ENCODE results near the gene ZMYND19. TPM values are rescaled to one million over a fixed set of nuclear protein-coding genes. Genes with fewer than 3 reads are reported as not detected.
A peak's percentile ranks its signal among the peaks of the same experiment; 100 is the strongest.
"Not testable (repeated sequence)": the region's sequence is repeated elsewhere in the genome, so short reads cannot be mapped to it uniquely, and the experiment has no call there.

Gene ZMYND19
- total RNA-seq, 1 experiment from 2014 or later = 64.5 TPM

DNA sequence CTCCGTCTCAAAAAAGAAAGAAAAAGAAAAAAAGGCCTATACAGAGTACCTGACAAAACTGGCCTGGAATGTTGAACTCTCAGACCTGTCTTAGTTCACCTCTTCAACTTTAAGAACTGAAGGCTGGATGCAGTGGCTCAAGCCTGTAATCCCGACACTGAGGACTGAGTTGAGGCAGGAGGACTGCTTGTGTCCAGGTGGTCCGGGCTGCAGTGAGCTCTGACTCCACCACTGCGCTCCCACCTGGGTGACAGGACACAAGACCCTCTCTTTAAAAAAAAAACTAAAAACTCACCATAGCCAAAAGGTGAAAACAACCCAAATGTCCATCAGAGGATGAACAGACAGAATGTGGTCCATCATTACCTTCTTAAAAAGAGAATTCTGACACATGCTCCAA lies 32.2 kb downstream of the ZMYND19 start:
- no peak for DNase-seq (ENCODE audit: low read depth)

DNA sequence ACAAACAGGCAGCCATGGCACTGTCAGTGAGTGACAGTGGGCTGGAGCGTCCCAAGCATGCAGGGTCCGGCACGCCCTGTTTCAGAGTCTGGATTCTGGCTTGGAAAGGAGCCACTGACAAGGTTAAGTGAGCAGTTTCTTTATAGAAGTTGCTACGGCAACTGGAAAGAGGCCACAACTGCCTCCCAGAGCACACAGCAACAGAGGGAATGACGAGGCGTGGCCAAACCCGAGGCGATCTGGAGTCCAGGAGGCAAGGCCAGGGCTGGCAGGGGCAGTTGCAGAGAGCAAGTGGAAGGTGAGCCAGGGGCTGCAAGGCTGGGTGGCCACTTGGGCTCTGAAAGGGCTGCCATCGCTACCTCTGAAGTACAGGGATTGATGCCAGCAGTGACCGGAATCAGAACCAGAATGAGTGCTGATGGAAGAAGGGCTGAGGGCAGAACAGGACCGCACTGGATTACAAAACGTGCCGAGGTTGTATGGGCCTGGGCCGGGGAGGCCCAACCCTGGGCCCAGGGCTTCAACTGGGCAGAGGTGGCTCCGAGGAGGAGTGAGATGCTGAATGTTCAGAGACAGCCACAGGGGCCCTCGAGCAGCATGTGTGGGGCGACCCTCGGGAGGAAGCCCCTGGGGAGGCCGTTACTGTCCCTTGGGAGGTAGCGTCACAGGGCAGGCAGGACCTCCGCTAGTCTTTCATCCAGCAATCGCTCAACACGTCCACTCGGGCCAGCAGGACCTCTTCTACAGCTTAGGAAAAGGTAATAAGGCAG lies 34.1 kb downstream of the ZMYND19 start:
- no peak for DNase-seq (ENCODE audit: low read depth)

DNA sequence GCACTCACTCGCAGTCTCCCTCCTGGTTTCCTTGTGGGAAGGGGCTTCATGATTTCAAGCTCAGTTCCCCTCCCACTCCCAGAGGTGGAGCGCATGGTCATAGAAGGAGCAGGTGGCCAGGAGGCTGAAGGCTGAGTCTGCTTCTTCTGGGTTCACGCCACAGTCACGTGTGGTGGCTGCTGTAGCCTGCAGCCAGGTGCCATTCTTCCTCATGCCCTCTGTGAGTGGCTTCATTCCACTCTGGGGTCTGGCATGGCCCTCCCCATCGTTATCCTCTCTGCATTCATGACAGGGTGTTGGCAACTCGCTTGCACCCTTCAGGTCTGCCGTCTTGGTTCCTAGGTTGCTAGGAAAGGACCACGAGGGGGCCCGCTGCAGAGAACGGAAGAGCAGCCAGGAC lies 35.1 kb downstream of the ZMYND19 start:
- no peak for DNase-seq (ENCODE audit: low read depth)

DNA sequence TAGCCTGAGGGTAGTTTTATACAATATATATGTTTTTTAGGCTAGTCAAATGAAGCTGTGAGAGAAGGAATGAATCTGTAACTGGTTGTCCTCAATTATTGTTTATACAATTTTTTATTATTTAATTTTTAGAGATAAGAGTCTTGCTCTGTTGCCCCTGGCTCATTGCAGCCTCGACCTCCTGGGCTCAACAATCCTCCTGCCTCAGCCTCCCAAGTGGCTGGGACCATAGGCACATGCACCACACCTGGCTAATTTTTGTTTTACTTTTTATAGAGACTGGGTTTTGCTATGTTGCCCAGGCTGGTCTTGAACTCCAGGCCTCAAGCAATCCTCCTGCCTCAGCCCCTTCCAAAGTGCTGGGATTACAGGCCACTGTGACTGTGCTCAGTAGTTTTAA lies 36.0 kb downstream of the ZMYND19 start:
- DNase-seq (ENCODE audit: low read depth) = no peak

DNA sequence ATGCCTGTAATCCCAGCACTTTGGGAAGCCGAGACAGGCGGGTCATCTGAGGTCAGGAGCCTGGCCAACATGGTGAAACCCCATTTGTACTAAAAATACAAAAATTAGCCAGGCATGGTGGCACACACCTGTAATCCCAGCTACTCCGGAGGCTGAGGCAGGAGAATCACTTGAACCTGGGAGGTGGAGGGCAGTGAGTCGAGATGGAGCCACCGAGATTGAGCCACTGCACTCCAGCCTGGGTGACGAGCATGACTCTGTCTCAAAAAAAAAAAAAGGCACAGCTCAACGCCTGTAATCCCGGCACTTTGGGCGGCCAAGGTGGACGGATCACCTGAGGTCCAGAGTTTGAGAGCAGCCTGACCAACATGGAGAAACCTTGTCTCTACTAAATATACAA lies 36.7 kb downstream of the ZMYND19 start:
- DNase-seq (ENCODE audit: low read depth) = not testable (repeated sequence)

DNA sequence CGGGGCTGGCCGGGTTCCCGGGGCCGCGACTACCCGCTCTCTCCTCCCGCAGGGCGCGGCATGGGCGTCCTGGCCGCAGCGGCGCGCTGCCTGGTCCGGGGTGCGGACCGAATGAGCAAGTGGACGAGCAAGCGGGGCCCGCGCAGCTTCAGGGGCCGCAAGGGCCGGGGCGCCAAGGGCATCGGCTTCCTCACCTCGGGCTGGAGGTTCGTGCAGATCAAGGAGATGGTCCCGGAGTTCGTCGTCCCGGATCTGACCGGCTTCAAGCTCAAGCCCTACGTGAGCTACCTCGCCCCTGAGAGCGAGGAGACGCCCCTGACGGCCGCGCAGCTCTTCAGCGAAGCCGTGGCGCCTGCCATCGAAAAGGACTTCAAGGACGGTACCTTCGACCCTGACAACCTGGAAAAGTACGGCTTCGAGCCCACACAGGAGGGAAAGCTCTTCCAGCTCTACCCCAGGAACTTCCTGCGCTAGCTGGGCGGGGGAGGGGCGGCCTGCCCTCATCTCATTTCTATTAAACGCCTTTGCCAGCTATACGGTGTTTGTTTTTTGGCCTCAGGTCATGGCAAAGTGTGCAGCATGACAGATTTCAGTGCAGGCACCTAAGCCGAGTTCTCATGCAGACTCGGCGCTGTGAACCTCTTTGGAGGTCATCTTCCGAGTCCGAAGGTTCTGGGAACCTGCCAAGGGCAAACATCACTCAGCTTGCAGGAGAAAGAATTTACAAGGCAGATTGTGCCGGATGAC lies 38.1 kb downstream of the ZMYND19 start:
- DNase-seq (ENCODE audit: low read depth) = no peak

DNA sequence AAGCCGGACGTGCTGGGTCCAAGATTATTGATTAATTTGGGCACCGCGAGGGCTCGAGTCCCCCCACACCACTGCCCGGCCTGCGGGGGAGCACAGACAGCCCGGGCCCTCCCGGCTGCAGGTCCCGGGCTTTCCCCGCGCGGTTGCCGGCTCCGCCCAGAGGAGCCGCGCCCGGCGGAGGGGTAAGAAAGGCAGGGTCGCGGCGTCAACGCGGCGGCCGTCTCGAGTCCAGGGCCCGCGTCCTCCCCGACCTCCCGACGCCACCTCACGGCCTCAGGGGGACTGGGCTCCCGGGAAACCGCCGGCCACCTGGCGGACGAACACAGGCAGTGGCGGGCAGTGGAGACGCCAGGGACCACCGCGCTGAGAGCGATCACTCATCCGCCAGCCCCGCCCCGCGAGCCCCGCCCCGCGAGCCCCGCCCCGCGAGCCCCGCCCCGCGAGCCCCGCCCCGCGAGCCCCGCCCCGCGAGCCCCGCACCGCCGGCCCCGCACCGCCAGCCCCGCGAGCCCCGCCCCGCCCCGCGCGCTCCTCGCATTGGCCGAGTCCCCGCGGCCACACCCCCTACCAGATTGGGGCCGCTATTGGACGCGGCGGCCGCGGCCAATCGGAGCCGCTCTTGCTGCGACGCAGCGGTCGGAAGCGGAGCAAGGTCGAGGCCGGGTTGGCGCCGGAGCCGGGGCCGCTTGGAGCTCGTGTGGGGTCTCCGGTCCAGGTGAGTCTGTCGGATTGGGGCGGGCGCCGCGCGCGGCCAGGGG lies 38.9 kb downstream of the ZMYND19 start, which contains the start of gene MRPL41:
TSS of gene MRPL41 (plus strand) at position 616 of the 758 bp plus-strand sequence. CDS start 203 bp downstream, outside the sequence.
- DNase-seq (ENCODE audit: low read depth) = peak; percentile 97

DNA sequence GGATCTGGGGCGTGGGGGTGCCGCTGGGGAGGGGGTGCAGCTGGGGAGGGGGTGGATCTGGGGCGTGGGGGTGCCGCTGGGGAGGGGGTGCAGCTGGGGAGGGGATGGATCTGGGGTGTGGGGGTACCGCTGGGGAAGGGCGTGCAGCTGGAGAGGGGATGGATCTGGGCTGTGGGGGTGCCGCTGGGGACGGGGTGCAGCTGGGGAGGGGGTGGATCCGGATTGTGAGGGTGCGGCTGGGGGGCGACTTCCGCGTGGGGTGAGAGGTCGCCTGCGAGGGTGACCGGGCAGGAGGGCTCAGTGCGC lies 39.4 kb downstream of the ZMYND19 start:
- not testable (repeated sequence) for DNase-seq (ENCODE audit: low read depth)

DNA sequence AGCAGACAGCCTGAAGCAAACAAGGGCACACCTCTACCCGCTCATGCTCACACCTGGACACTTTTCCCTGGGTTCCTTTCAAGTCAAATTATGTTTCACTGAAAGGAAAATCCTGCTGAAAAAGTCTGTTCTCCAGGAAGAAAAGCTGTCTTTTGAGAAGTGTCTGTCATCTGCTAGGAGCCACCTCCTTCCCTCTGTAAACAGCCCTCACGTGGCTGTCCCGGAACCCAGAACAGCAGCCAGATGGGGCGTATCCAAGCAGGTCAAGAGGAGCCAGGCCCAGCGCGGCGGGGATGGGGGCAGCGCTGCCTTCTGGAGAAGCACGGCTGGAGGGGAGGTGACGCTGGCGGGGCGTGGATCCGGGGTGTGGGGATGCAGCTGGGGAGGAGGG lies 40.1 kb downstream of the ZMYND19 start, which contains the start of gene PNPLA7:
TSS of gene PNPLA7 (minus strand) at position 172 of the 391 bp plus-strand sequence. CDS start 205 bp downstream, outside the sequence.
- peak; percentile 81 for DNase-seq (ENCODE audit: low read depth)

DNA sequence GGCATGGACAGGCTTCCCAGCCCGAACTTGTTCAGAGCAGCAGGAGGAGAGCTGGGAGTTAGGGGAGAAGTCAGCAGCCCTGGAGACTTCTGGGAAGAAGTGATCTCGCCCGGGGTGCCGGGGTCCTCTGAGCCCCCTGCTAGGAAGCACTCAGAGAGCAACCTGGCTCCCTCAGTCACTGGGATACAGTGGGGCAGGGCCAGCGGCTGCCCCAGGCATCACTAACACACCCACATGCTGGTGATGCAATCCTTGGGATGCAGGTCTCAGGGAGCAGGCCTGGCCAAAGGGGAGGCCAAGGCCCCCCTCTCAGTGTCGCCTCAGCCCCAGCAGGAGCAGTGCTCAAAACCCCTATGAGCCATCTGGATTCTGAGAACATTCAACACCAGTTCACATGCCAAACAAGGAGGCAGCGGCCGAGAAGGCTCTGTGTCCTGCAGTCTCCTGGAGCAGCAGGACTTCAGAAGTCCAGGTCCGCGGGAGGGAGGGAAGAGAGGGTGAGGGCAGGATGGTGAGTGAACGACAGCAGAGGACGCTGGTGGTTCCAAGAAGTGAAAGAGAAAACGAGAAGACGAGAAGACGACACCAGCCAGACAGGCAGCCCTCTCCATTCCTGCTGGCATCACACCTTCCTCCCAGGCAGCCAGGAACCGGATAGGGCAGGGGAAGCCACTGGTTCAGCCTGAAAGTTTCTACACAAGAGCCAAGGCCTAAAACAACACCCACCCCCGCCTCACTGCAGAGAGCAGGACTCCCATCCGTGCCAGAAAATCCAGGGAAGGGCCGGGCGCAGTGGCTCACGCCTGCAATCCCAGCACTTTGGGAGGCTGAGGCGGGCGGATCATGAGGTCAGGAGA lies 42.4 kb downstream of the ZMYND19 start:
- no peak for DNase-seq (ENCODE audit: low read depth)

DNA sequence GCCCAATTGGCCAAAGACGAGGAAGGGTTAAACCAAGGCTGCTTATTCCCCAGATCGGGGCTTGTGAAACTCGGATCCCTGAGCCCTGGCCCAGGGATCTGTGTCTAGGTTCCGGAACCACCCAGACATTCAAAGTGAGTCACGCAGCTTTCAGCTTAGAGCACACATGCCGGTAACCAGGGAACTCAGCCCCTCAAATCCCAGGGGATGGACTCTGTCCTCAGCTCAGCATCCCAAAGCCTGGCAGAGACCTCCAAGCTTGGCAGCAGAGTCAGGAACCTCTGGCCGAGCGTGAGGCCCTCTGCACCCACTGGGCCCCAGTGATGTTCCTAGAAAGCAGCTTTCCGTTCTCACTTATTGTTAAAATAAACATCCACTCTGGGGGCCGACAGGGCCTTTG lies 45.2 kb downstream of the ZMYND19 start:
- DNase-seq (ENCODE audit: low read depth) = peak; percentile 70

DNA sequence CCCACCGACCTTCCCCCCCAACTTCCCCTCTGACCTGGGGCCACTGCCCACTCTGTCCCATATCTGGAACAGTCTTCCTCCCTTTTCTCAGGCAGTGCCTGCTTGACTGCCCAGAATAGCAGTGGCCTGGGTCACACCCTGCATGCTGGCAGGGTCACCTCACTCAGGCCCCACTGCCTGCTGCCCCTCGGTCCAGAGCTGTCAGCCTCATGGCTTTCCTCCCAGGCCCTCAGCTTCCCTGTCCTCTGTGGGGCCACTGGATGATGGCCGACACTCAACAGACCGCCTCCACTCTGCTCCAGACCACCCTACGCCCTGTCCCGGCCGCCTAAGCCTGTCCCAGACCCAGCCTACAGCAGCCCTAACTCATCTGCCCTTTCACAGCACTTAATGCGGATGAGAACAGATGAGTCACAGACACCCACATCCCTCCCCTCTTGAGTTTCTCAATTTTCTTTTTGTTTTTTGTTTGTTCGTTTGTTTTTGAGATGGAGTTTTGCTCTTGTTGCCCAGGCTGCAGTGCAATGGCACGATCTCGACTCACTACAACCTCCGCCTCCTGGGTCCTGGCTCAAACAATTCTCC lies 46.0 kb downstream of the ZMYND19 start:
- peak; percentile 55 for DNase-seq (ENCODE audit: low read depth)

DNA sequence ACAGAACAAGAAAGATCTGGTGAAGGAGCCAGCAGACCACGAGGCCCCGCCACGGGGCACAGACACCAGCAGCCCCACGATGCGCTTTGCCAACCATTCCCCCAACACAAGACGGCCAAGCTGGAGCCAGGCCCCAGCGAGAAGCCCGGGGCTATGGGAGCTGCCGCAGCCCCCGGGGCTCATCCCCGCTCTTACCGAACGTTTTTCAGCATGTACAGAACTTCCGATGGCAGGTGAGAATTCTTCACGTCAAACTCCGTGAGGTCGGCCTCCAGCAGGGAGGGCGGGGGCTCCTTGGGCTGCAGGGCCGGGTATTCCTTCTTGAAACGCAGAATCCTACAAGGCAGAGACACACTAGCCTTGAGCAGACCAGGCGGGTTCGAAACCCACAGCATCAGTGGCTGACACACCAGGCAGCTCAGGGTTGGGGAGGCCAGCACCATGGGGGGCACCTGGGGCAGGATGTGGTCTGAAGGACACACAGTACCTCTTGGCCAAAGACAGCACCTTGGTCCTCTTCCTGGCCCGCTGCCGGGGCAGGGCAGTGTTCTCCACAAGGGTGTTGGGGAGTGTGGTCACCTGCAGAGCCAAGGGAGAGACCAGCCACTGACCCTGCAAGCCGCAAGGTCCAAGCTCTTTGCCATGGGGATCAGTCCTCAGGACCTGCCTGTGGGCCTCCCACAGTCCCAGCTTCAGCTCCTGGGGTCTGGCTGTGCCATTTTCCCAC lies 46.9 kb downstream of the ZMYND19 start:
- DNase-seq (ENCODE audit: low read depth) = no peak

DNA sequence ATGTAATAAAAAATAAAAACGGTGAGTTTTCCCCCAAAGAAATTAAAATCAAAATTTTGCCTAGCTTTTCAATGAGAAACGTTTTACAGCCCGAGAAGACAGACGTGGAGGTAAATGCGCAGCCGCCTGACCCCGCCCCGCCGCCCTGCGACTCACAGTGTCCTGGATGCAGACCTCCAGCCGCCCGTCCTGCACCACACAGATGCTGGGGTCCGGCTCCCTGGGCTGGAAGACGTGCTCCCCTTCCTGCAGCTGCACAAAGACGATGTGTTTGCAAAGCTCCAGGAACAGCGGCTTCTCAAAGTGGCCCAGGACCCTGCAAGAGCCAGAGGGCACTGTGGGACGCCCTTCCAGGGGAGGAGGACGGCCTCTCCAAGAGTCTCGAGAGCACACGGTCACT lies 47.8 kb downstream of the ZMYND19 start:
- no peak for DNase-seq (ENCODE audit: low read depth)

DNA sequence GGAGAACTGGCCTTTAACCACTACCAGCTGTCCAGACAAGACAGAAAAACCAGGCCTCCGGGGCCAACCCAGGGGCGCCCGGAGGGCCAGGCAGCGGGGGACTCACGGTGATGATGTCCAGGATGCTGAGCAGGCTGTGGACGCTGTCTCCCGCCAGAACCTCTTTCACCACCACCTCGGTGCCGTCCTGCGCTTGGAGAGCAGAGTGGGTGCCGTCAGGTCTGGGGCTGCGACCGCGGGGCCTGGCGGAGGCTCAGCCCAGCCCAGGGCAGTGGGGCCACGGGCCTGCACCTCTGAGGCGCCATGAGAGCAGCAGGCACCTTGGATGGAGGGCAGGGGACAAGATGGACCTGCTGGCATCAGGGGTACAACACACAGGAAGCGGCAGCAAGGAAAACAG lies 49.8 kb downstream of the ZMYND19 start:
- no peak for DNase-seq (ENCODE audit: low read depth)

DNA sequence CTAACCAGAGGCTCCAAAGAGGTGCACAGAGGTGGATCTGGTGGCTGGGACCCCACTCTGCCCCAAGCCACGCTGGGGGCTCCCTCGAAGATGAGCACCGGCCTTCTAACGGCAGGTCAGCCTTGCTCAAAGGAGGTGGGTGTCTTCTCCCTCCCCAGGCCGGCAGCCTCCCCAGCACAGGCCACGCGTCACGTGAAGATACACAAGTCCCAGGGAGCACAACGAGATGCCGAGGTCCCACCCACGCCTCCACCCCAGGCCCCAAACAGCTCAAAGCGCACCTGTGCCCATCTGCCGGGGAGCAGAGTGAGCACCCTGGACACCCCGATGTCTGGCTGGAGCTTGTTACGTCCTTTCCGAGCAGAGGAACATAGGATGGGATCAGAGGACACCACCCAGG lies 52.3 kb downstream of the ZMYND19 start:
- no peak for DNase-seq (ENCODE audit: low read depth)

DNA sequence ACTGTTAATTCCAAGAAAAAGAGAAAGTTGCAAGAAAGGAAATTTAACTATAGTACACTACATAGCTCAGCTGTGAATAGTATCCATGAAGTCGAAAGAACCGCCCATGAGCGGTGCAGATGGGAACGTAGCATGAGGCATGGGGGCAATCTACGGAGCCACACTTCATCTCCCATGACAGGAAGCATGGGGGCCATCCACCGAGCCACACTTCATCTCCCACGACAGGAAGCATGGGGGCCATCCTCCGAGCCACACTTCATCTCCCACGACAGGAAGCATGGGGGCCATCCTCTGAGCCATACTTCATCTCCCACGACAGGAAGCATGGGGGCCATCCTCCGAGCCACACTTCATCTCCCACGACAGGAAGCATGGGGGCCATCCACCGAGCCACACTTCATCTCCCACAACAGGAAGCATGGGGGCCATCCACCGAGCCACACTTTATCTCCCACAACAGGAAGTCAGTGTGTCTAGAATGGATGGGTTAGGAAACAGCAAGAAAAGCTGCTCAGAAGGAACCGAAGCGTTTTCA lies 53.6 kb downstream of the ZMYND19 start:
- DNase-seq (ENCODE audit: low read depth) = not testable (repeated sequence)

DNA sequence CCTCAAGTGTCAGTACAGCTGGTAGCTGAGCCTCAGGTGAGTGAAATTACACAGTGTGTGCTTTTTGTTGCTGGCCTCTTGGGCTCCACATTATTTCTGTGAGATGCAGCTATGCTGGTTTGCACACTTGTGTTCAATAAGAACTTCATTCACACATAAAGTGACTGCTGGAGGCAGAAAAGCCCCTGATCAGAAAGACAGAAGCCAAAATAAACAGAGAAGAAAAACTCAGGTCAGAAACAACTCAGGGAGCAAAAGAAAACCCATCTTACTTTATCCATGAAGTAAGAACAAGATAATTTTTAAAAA lies 55.2 kb downstream of the ZMYND19 start:
- DNase-seq (ENCODE audit: low read depth) = no peak

DNA sequence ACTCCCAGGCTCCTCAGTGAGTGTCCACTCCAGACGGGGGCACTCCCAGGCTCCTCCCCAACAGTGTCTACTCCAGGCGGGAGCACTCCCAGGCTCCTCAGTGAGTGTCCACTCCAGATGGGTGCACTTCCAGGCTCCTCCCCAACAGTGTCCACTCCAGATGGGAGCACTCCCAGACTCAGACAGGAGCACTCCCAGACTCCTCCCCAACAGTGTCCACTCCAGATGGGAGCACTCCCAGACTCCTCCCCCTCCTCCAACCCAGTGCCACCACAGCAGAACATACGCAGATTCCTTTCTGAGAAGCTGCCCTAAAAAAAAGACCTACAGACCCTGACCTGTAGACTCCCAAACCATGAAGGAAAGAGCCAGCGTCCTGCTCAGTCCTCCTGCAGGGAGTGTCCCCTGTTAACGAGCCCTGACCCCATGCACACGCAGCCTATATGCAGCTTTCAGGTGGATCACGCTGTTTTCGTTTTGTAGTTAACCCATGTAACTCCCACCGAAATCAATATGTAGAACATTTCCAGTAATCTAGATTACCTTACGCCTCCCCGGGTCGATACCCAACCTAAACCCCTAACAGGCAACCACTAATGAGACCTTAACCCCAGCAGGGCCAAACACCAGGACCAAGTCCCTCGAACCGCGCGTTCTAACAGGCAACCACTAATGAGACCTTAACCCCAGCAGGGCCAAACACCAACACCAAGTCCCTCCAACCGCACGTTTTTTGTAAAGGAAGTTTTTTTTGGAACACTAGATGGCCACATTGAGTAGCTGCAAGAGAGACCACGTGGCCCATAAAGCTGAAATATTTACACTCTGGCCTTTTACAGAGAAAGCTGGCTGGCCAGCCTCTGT lies 55.8 kb downstream of the ZMYND19 start:
- peak; percentile 65 for DNase-seq (ENCODE audit: low read depth)

All from Daoy (cell line).